OCI-LY1 (cell line): ENCODE measurements around the gene HLA-F.

ENCODE experiments used
- CTCF ChIP-seq: fragments of 200-600 bp; sonication (generic), shearing (Covaris generic); IDR thresholded peaks from 2 replicates; pipeline ENCODE4 v1.5.1; 2017; ENCODE audit warnings: mild to moderate bottlenecking, antibody characterized with exemption, low read length, moderate library complexity, mixed read lengths
- EZH2 ChIP-seq: fragments of 200-600 bp; sonication (generic), shearing (Covaris generic); IDR thresholded peaks from 2 replicates; pipeline ENCODE4 v1.8.0; 2017; ENCODE audit warnings: borderline replicate concordance, mixed run types, mild to moderate bottlenecking, antibody characterized with exemption, low read length, moderate library complexity, mixed read lengths

- TF ChIP-seq EZH2, result no peak
- no peak for TF ChIP-seq CTCF
Measured at GRCh38 chr6:29710281-29710941, 12.8 kb upstream of the HLA-F start.
